Fibroblast of mammary gland (primary cell): ENCODE measurements around the gene WDR83.

Source experiments
- DNase-seq: peaks from one replicate; pipeline ENCODE4 v3.0.0-alpha.2; 2010; ENCODE audit warnings: low read depth
- H3K4me3 ChIP-seq: 2 replicates; pipeline ENCODE4 v1.5.1; 2011; ENCODE audit warnings: low read depth, mild to moderate bottlenecking, low read length, moderate library complexity; ENCODE audit not compliant: control insufficient read depth
- CTCF ChIP-seq: conservative IDR thresholded peaks from 2 replicates; pipeline ENCODE4 v1.5.1; 2011; ENCODE audit warnings: low read depth, low read length, inconsistent platforms; ENCODE audit not compliant: control insufficient read depth, insufficient read depth

Gene WDR83

GRCh38 chr19:12646551-12646950 lies 20.1 kb upstream of the WDR83 start:
- DNase-seq: no peak
- no peak for TF ChIP-seq CTCF
- no peak overlapping the region for H3K4me3 ChIP-seq

GRCh38 chr19:12647047-12647446 lies 19.6 kb upstream of the WDR83 start:
- TF ChIP-seq CTCF: no peak
- no peak for DNase-seq
- H3K4me3 ChIP-seq: no peak overlapping the region

- no peak for TF ChIP-seq CTCF
- H3K4me3 ChIP-seq: peak overlapping the region; percentile 7
- DNase-seq: no peak
Observed at GRCh38 chr19:12647490-12648071, 19.0 kb upstream of the WDR83 start.

- TF ChIP-seq CTCF: no peak
- peak overlapping the region; percentile 7 for H3K4me3 ChIP-seq
- no peak for DNase-seq
Observed at GRCh38 chr19:12648088-12648487, 18.5 kb upstream of the WDR83 start.

GRCh38 chr19:12649941-12650340 lies 16.7 kb upstream of the WDR83 start:
- no peak for TF ChIP-seq CTCF
- H3K4me3 ChIP-seq: no peak overlapping the region
- no peak for DNase-seq

- DNase-seq: no peak
- H3K4me3 ChIP-seq: no peak overlapping the region
- no peak for TF ChIP-seq CTCF
Observed at GRCh38 chr19:12652219-12652618, 14.4 kb upstream of the WDR83 start.

- no peak for TF ChIP-seq CTCF
- DNase-seq: no peak
- H3K4me3 ChIP-seq: no peak overlapping the region
Observed at GRCh38 chr19:12655546-12655945, 11.1 kb upstream of the WDR83 start.
